NB4 (cell line): ENCODE results near the gene MAP3K21.

Experiments used
- POLR2A ChIP-seq: IDR thresholded peaks from 2 replicates; pipeline ENCODE4 v1.6.1; 2011; ENCODE audit warnings: mild to moderate bottlenecking; ENCODE audit not compliant: insufficient read length; ENCODE audit errors: extremely low read depth
- TF ChIP-seq, protein P1 (sequence below): IDR thresholded peaks from one replicate; pipeline ENCODE4 v1.5.1; 2012; ENCODE audit warnings: low read depth, low read length
- TF ChIP-seq, protein P2 (sequence below): IDR thresholded peaks from 2 replicates; pipeline ENCODE4 v1.6.1; 2011; ENCODE audit warnings: low read depth, low read length

DNA sequence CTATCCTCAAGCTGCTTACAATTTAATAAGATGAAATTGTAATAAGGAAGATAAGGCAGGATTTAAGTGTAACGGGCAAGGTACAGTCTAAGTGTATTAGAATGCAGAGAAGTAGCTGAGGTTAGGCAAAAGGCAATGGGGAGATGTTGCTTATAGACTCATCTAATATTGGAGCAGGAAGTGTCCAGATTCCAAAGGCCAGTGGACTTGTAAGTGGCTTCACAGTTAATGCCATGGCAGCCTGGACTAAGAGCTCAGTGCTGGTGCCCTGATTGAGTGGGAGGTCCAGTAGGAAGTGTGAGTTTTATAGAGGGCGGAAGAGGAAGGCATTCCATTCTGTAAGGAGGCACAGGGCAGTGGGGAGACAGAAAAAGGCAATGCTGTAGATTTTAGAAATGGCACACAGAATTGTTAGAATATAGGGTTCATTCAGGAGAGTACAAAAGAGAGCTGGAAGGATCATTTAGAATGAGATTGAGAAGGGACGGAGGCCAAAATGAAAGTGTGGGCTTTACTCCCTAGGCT lies 12.6 kb downstream of the MAP3K21 start:
- TF ChIP-seq, protein P1, sequence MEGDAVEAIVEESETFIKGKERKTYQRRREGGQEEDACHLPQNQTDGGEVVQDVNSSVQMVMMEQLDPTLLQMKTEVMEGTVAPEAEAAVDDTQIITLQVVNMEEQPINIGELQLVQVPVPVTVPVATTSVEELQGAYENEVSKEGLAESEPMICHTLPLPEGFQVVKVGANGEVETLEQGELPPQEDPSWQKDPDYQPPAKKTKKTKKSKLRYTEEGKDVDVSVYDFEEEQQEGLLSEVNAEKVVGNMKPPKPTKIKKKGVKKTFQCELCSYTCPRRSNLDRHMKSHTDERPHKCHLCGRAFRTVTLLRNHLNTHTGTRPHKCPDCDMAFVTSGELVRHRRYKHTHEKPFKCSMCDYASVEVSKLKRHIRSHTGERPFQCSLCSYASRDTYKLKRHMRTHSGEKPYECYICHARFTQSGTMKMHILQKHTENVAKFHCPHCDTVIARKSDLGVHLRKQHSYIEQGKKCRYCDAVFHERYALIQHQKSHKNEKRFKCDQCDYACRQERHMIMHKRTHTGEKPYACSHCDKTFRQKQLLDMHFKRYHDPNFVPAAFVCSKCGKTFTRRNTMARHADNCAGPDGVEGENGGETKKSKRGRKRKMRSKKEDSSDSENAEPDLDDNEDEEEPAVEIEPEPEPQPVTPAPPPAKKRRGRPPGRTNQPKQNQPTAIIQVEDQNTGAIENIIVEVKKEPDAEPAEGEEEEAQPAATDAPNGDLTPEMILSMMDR, result no peak
- TF ChIP-seq, protein P2, sequence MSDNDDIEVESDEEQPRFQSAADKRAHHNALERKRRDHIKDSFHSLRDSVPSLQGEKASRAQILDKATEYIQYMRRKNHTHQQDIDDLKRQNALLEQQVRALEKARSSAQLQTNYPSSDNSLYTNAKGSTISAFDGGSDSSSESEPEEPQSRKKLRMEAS, result no peak
- TF ChIP-seq POLR2A, result no peak
